Osteocyte (in vitro differentiated cells): ENCODE measurements around the gene PCNT. TPM values are rescaled to one million over a fixed set of nuclear protein-coding genes. Genes with fewer than 3 reads are reported as not detected.

ENCODE experiments used
- DNase-seq: peaks from one replicate; pipeline ENCODE4 v3.0.0; 2021; ENCODE audit warnings: mixed read lengths; ENCODE audit not compliant: unreplicated experiment; ENCODE audit errors: extremely low spot score
- H3K27ac Mint-ChIP-seq: one replicate; pipeline ENCODE4 v1.8.0; 2021; ENCODE audit warnings: mild to moderate bottlenecking, mixed read lengths; ENCODE audit not compliant: unreplicated experiment
- H3K27me3 Mint-ChIP-seq: one replicate; pipeline ENCODE4 v1.8.0; 2021; ENCODE audit warnings: mixed read lengths; ENCODE audit not compliant: unreplicated experiment
- H3K36me3 Mint-ChIP-seq: one replicate; pipeline ENCODE4 v1.8.0; 2021; ENCODE audit warnings: mixed read lengths; ENCODE audit not compliant: unreplicated experiment
- H3K4me1 Mint-ChIP-seq: one replicate; pipeline ENCODE4 v1.8.0; 2021; ENCODE audit warnings: mixed read lengths; ENCODE audit not compliant: unreplicated experiment
- H3K4me3 Mint-ChIP-seq: one replicate; pipeline ENCODE4 v1.8.0; 2021; ENCODE audit warnings: mild to moderate bottlenecking, moderate library complexity, mixed read lengths; ENCODE audit not compliant: unreplicated experiment
- H3K9me3 Mint-ChIP-seq: one replicate; pipeline ENCODE4 v1.8.0; 2021; ENCODE audit warnings: mixed read lengths; ENCODE audit not compliant: unreplicated experiment
- CTCF ChIP-seq: fragments of 200-600 bp; sonication (generic); IDR thresholded peaks from 2 replicates; pipeline ENCODE4 v1.5.0; 2021; ENCODE audit warnings: antibody characterized with exemption, mild to moderate bottlenecking, moderate library complexity
- total RNA-seq: library from RNA; stranded (reverse); gene quantifications from 2 replicates; pipeline ENCODE4 v1.2.1, GENCODE V29; 2021

Gene PCNT
- total RNA-seq, 1 donor from 2014 or later: 38.9 TPM

GRCh38 chr21:46469275-46469674 is 145.3 kb downstream of the PCNT start:
- Mint-ChIP-seq H3K9me3 (no peaks in the 10 kb centered on the region), H3K4me3 (no peak overlapping the region), H3K36me3 (peaks cover 9% of the 10 kb centered on the region), H3K27me3 (no peaks in the 10 kb centered on the region), H3K4me1 (peaks cover 3% of the 10 kb centered on the region), H3K27ac (no peak overlapping the region)
- DNase-seq: no peak
- TF ChIP-seq CTCF: no peak

GRCh38 chr21:46471514-46471913 is 147.6 kb downstream of the PCNT start:
- no peaks in the 10 kb centered on the region for H3K27me3 Mint-ChIP-seq
- no peak for TF ChIP-seq CTCF
- DNase-seq: no peak
- H3K27ac Mint-ChIP-seq: no peak overlapping the region
- H3K36me3 Mint-ChIP-seq: peaks cover 9% of the 10 kb centered on the region
- H3K4me1 Mint-ChIP-seq: peaks cover 3% of the 10 kb centered on the region
- H3K4me3 Mint-ChIP-seq: no peak overlapping the region
- no peaks in the 10 kb centered on the region for H3K9me3 Mint-ChIP-seq

GRCh38 chr21:46472246-46472645 is 148.3 kb downstream of the PCNT start:
- Mint-ChIP-seq H3K4me1 (peaks cover 3% of the 10 kb centered on the region), H3K9me3 (no peaks in the 10 kb centered on the region), H3K36me3 (peaks cover 9% of the 10 kb centered on the region), H3K27me3 (no peaks in the 10 kb centered on the region), H3K4me3 (no peak overlapping the region), H3K27ac (no peak overlapping the region)
- no peak for DNase-seq
- TF ChIP-seq CTCF: no peak

- no peaks in the 10 kb centered on the region for H3K27me3 Mint-ChIP-seq
- peaks cover 15% of the 10 kb centered on the region for H3K36me3 Mint-ChIP-seq
- TF ChIP-seq CTCF: no peak
- H3K4me1 Mint-ChIP-seq: no peaks in the 10 kb centered on the region
- DNase-seq: no peak
- no peak overlapping the region for H3K4me3 Mint-ChIP-seq
- H3K9me3 Mint-ChIP-seq: no peaks in the 10 kb centered on the region
- no peak overlapping the region for H3K27ac Mint-ChIP-seq
Observed at GRCh38 chr21:46474382-46474781, 150.4 kb downstream of the PCNT start.

- Mint-ChIP-seq H3K36me3 (peaks cover 20% of the 10 kb centered on the region), H3K27me3 (no peaks in the 10 kb centered on the region), H3K4me1 (no peaks in the 10 kb centered on the region), H3K27ac (no peak overlapping the region), H3K9me3 (no peaks in the 10 kb centered on the region), H3K4me3 (no peak overlapping the region)
- no peak for DNase-seq
- no peak for TF ChIP-seq CTCF
Observed at GRCh38 chr21:46475296-46475695, 151.3 kb downstream of the PCNT start.
